Psoas muscle (tissue), 8 donors: ENCODE data around the gene HCK. TPM values are rescaled to one million over a fixed set of nuclear protein-coding genes. Genes with fewer than 3 reads are reported as not detected.

ENCODE experiments used
- ATAC-seq, 4 donors: fragments of 200-7000 bp; cut with Tn5 transposase; one replicate each; pipeline ENCODE4 v1.9.1; 2020; ENCODE audit warnings: moderate library complexity in 3 of 4, mild to moderate bottlenecking in 2 of 4
- DNase-seq, 2 donors: peaks; one replicate each; pipeline ENCODE4 v3.0.0-alpha.2; 2020
- H3K27ac ChIP-seq: fragments of 200-600 bp; one replicate; pipeline ENCODE4 v1.8.0; 2022
- H3K27me3 ChIP-seq, 3 donors: fragments of 200-600 bp in 1 of 3; one replicate each; pipeline versions ENCODE4 v1.6.1 to v1.8.0; 2013 to 2022; ENCODE audit warnings: low read length in 2 of 3, mild to moderate bottlenecking in 2 of 3, moderate library complexity in 1 of 3; ENCODE audit not compliant: insufficient read depth in 3 of 3
- H3K36me3 ChIP-seq, 2 donors: fragments of 200-600 bp in 1 of 2; one replicate each; pipeline versions ENCODE4 v1.6.1 to v1.8.0; 2013 to 2022; ENCODE audit warnings: low read depth in 1 of 2, mild to moderate bottlenecking in 1 of 2, moderate library complexity in 1 of 2; ENCODE audit not compliant: insufficient read depth in 1 of 2
- H3K4me1 ChIP-seq: fragments of 200-600 bp; one replicate; pipeline ENCODE4 v1.8.0; 2022
- H3K4me3 ChIP-seq: fragments of 200-600 bp; one replicate; pipeline ENCODE4 v1.8.0; 2022; ENCODE audit warnings: mild to moderate bottlenecking
- H3K9me3 ChIP-seq: fragments of 200-600 bp; one replicate; pipeline ENCODE4 v1.8.0; 2022
- CTCF ChIP-seq: fragments of 200-600 bp; IDR thresholded peaks from one replicate; pipeline ENCODE4 v1.8.0; 2022; ENCODE audit warnings: antibody characterized with exemption
- WGBS, 3 donors: extraction: QIAGEN DNeasy Blood & Tissue Kit; methylation state at CpG; one replicate each; pipeline versions ENCODE4 v1.1.6 to v1.1.7; 2013; 5-methylcytosine and 5-hydroxymethylcytosine counted together
- intact Hi-C, 2 donors: fragments of 100-400 bp; cut with DNase I; formaldehyde crosslinking; loops; one replicate each; pipeline versions ENCODE4 v1.11.0 to v1.14.2; 2022
- polyA plus RNA-seq, 3 donors: library from polyadenylated mRNA; stranded (reverse); fragments of 200-250 nt; gene quantifications; one replicate each; pipeline ENCODE4 v1.2.3, GENCODE V29; 2013
- total RNA-seq, 4 donors: library from RNA; stranded (reverse); fragmentation: NEBNext Ultra II Directional in 2 of 4; extraction: Animal tissue kit (Norgen Biotek cat#: 25700) in 2 of 4; gene quantifications; one replicate each; pipeline versions ENCODE4 v1.2.1 to v1.2.4, GENCODE V29; 2021 to 2023
- donor health status: healthy with polysubstance abuse.
- donor health status: DM: no; HTN: no; CAD: no; lungs with moderate emphysema.
- donor health status: Bipolar disorder and iron deficiency.
- donor health status: healthy.
- donor health status: DM: yes; HTN: yes; CAD: no.
- donor health status: DM: no; HTN: no; CAD: no.
- donor health status: DM: no; HTN: no; CAD: no.
- donor health status: DM: yes; HTN: yes; CAD: no.

HCK gene
- total and polyA plus RNA-seq, 7 donors = 0.79 to 5.5 (median 1.9) TPM

GRCh38 chr20:32124916-32125454 lies 72.9 kb downstream of the HCK start:
- Histone ChIP-seq H3K9me3 (no peaks in the 10 kb centered on the region), H3K27ac (no peak overlapping the region), H3K27me3 (no peaks in the 10 kb centered on the region), H3K4me1 (peaks cover 18% of the 10 kb centered on the region), H3K4me3 (no peak overlapping the region), H3K36me3 (peaks cover 0 to 6% of the 10 kb centered on the region in 2 donors)
- DNase-seq = no peak
- intact Hi-C loops = no loop called here
- TF ChIP-seq CTCF = no peak
- WGBS, 3 donors = 87 to 94% (median 94%) methylated on average over 4 of the region's 4 CpGs
- no peak for ATAC-seq

GRCh38 chr20:32125506-32125905 lies 73.5 kb downstream of the HCK start:
- intact Hi-C loops = no loop called here
- no peak overlapping the region for H3K4me3 ChIP-seq
- H3K27ac ChIP-seq = no peak overlapping the region
- WGBS, 3 donors = 72 to 80% (median 73%) methylated on average over 4 to 5 of the region's 5 CpGs
- H3K4me1 ChIP-seq = peaks cover 23% of the 10 kb centered on the region
- H3K27me3 ChIP-seq = no peaks in the 10 kb centered on the region
- no peak for TF ChIP-seq CTCF
- H3K9me3 ChIP-seq = no peaks in the 10 kb centered on the region
- DNase-seq = no peak
- H3K36me3 ChIP-seq = peaks cover 0 to 6% of the 10 kb centered on the region in 2 donors
- no peak for ATAC-seq

- DNase-seq = no peak
- TF ChIP-seq CTCF = no peak
- intact Hi-C loops = no loop called here
- Histone ChIP-seq H3K27me3 (no peaks in the 10 kb centered on the region), H3K36me3 (peaks cover 0 to 6% of the 10 kb centered on the region in 2 donors), H3K27ac (no peak overlapping the region), H3K9me3 (no peaks in the 10 kb centered on the region), H3K4me1 (peaks cover 36% of the 10 kb centered on the region), H3K4me3 (no peak overlapping the region)
- 46 to 90% (median 57%) methylated on average over 8 of the region's 8 CpGs for WGBS, 3 donors
- ATAC-seq = no peak
Measured at GRCh38 chr20:32126919-32127318, 74.9 kb downstream of the HCK start.

GRCh38 chr20:32127347-32127746 lies 75.3 kb downstream of the HCK start:
- 64 to 87% (median 77%) methylated on average over 5 of the region's 5 CpGs for WGBS, 3 donors
- intact Hi-C loops = no loop called here
- ATAC-seq = no peak

More at GRCh38 chr20:32127347-32127746, 75.3 kb downstream of the HCK start:
- Histone ChIP-seq H3K27me3 (no peaks in the 10 kb centered on the region), H3K4me1 (peaks cover 36% of the 10 kb centered on the region), H3K36me3 (peaks cover 0 to 6% of the 10 kb centered on the region in 2 donors), H3K27ac (no peak overlapping the region), H3K9me3 (no peaks in the 10 kb centered on the region), H3K4me3 (no peak overlapping the region)
- no peak for DNase-seq
- no peak for TF ChIP-seq CTCF
